Measurements from ENCODE around the gene SOS1.

DNA sequence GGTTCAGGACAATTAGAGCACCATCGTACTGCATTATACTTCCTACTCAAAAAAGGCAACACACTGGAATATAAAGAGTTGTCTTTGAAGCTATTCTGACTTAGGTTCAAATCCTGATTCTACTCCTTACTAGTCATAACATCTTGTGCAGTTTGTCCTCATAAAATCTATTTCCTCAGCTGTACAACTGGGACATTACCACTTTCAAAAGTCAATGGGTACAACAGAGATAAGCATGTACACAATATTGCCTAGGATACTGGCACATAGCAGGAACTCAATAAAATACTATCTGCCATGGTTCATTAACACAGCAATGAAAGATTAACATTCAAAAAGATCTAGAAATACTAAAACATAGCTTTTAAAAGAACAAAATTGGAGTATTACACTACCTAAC lies 11.3 kb downstream of the SOS1 start:
- TF ChIP-seq, protein P1, sequence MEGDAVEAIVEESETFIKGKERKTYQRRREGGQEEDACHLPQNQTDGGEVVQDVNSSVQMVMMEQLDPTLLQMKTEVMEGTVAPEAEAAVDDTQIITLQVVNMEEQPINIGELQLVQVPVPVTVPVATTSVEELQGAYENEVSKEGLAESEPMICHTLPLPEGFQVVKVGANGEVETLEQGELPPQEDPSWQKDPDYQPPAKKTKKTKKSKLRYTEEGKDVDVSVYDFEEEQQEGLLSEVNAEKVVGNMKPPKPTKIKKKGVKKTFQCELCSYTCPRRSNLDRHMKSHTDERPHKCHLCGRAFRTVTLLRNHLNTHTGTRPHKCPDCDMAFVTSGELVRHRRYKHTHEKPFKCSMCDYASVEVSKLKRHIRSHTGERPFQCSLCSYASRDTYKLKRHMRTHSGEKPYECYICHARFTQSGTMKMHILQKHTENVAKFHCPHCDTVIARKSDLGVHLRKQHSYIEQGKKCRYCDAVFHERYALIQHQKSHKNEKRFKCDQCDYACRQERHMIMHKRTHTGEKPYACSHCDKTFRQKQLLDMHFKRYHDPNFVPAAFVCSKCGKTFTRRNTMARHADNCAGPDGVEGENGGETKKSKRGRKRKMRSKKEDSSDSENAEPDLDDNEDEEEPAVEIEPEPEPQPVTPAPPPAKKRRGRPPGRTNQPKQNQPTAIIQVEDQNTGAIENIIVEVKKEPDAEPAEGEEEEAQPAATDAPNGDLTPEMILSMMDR (IDR thresholded peaks at IDR 0.05): no peak
- TF ChIP-seq POLR2A (IDR thresholded peaks at IDR 0.05) (no peak), POLR2AphosphoS5 (IDR thresholded peaks at IDR 0.05) (no peak)

Measured in prostate gland (tissue), 2 donors.